H1 (cell line): ENCODE results near the gene TNFSF11. TPM values are rescaled to one million over a fixed set of nuclear protein-coding genes. Genes with fewer than 3 reads are reported as not detected.

ENCODE experiments used
- CTCF ChIA-PET: fragments of 300-600 bp; sonication (Branson Sonifier 250); formaldehyde crosslinking; loops from one replicate; lab custom pipeline; 2021; ENCODE audit not compliant: partially characterized antibody; lab: Charles Lee
- POLR2A ChIA-PET: fragments of 300-600 bp; sonication (Branson Sonifier 250); formaldehyde crosslinking; loops from one replicate; lab custom pipeline; 2021; ENCODE audit warnings: inconsistent platforms; ENCODE audit not compliant: partially characterized antibody; lab: Charles Lee
- DNase-seq, 2 experiments: peaks; one replicate each; pipeline versions ENCODE4 v3.0.0 to v3.0.0-alpha.2; 2010 to 2022; ENCODE audit warnings: low spot score in 2 of 2, low read depth in 1 of 2, mixed read lengths in 1 of 2
- FAIRE-seq: peaks from 2 replicates; lab custom pipeline; 2011; peaks lifted over from hg19 to GRCh38; lab: Jason Lieb, UNC
- H2AFZ ChIP-seq: 2 replicates; pipeline ENCODE4 v1.8.1; 2012; ENCODE audit warnings: low read length, inconsistent platforms
- H2AK5ac ChIP-seq: 2 replicates; pipeline ENCODE4 v1.6.1; 2013; ENCODE audit warnings: low read depth, low read length
- H2BK120ac ChIP-seq: replicated peaks from 2 replicates; pipeline ENCODE3; 2013; ENCODE audit warnings: low read depth, low read length, inconsistent platforms
- H2BK12ac ChIP-seq: 2 replicates; pipeline ENCODE4 v1.6.1; 2013; ENCODE audit warnings: low read depth, low read length
- H2BK15ac ChIP-seq: 2 replicates; pipeline ENCODE4 v1.6.1; 2013; ENCODE audit warnings: low read length
- H2BK20ac ChIP-seq: 2 replicates; pipeline ENCODE4 v1.6.1; 2013; ENCODE audit warnings: low read length
- H2BK5ac ChIP-seq: 2 replicates; pipeline ENCODE4 v1.6.1; 2013; ENCODE audit warnings: low read depth, low read length
- H3K14ac ChIP-seq: 2 replicates; pipeline ENCODE4 v1.6.1; 2013; ENCODE audit warnings: inconsistent platforms; ENCODE audit not compliant: insufficient read length
- H3K18ac ChIP-seq: 2 replicates; pipeline ENCODE4 v1.6.1; 2013; ENCODE audit warnings: low read length; ENCODE audit errors: extremely low read depth
- H3K23ac ChIP-seq: 2 replicates; pipeline ENCODE4 v1.6.1; 2013; ENCODE audit warnings: inconsistent platforms; ENCODE audit not compliant: insufficient read length
- H3K23me2 ChIP-seq: 2 replicates; pipeline ENCODE4 v1.6.1; 2013; ENCODE audit warnings: low read depth, low read length
- H3K27ac ChIP-seq: 2 replicates; pipeline ENCODE4 v1.6.1; 2011; ENCODE audit warnings: low read depth, low read length, inconsistent platforms
- H3K27me3 ChIP-seq, 4 experiments: replicated peaks in 1 of 4; 1 replicate in 1 of 4; 2 replicates in 3 of 4; pipeline versions ENCODE4 v1.6.1 to v1.8.1; 2011 to 2013; ENCODE audit warnings: low read length in 3 of 4, mild to moderate bottlenecking in 3 of 4, inconsistent platforms in 2 of 4, mixed read lengths in 2 of 4, moderate library complexity in 1 of 4; ENCODE audit not compliant: control insufficient read depth in 3 of 4, insufficient read depth in 3 of 4; ENCODE audit errors: extremely low read depth in 1 of 4
- H3K36me3 ChIP-seq, 4 experiments: 2 replicates each; pipeline versions ENCODE4 v1.6.1 to v1.8.1; 2011 to 2013; ENCODE audit warnings: mild to moderate bottlenecking in 4 of 4, low read length in 3 of 4, moderate library complexity in 2 of 4, control low read depth in 1 of 4, inconsistent platforms in 1 of 4; ENCODE audit not compliant: insufficient read depth in 4 of 4, control insufficient read depth in 2 of 4
- H3K4ac ChIP-seq: replicated peaks from 2 replicates; pipeline ENCODE3; 2013; ENCODE audit warnings: low read length, low read depth, mixed read lengths, inconsistent platforms; ENCODE audit not compliant: insufficient read length
- H3K4me1 ChIP-seq, 4 experiments: replicated peaks in 1 of 4; 1 replicate in 1 of 4; 2 replicates in 3 of 4; pipeline versions ENCODE4 v1.6.1 to v1.8.1; 2011 to 2013; ENCODE audit warnings: low read length in 3 of 4, inconsistent platforms in 2 of 4, mixed read lengths in 1 of 4; ENCODE audit not compliant: insufficient read depth in 4 of 4, control insufficient read depth in 3 of 4
- H3K4me2 ChIP-seq, 2 experiments: 2 replicates each; pipeline versions ENCODE4 v1.6.1 to v1.8.1; 2011 to 2013; ENCODE audit warnings: low read depth in 2 of 2, low read length in 2 of 2, control low read depth in 1 of 2, inconsistent platforms in 1 of 2, mild to moderate bottlenecking in 1 of 2; ENCODE audit not compliant: insufficient read depth in 1 of 2
- H3K4me3 ChIP-seq, 4 experiments: fragments of 200-600, 300-600 bp in 1 of 4; sonication (generic), shearing (Covaris generic), sonication (Bioruptor Twin) in 1 of 4; 2 replicates each; pipeline versions ENCODE4 v1.5.1 to v1.8.1; 2011 to 2016; ENCODE audit warnings: low read length in 4 of 4, low read depth in 3 of 4, control low read depth in 2 of 4, inconsistent platforms in 2 of 4, mild to moderate bottlenecking in 2 of 4, mixed read lengths in 1 of 4, moderate library complexity in 1 of 4; ENCODE audit not compliant: insufficient read depth in 2 of 4; ENCODE audit errors: extremely low read depth in 1 of 4
- H3K56ac ChIP-seq: replicated peaks from 2 replicates; pipeline ENCODE3; 2013; ENCODE audit warnings: low read depth, mild to moderate bottlenecking, mixed read lengths, low read length, inconsistent platforms; ENCODE audit not compliant: insufficient read length
- H3K79me1 ChIP-seq: 2 replicates; pipeline ENCODE4 v1.6.1; 2013; ENCODE audit warnings: low read depth, low read length, control low read depth
- H3K79me2 ChIP-seq, 2 experiments: 2 replicates each; pipeline versions ENCODE4 v1.6.1 to v1.8.1; 2012 to 2013; ENCODE audit warnings: low read length in 2 of 2, mild to moderate bottlenecking in 2 of 2, inconsistent platforms in 1 of 2; ENCODE audit not compliant: insufficient read depth in 2 of 2, control insufficient read depth in 1 of 2
- H3K9ac ChIP-seq, 4 experiments: replicated peaks in 1 of 4; 1 replicate in 1 of 4; 2 replicates in 3 of 4; pipeline versions ENCODE4 v1.6.1 to v1.8.1; 2011 to 2013; ENCODE audit warnings: low read depth in 3 of 4, low read length in 3 of 4, control low read depth in 2 of 4, mild to moderate bottlenecking in 2 of 4, moderate library complexity in 2 of 4, inconsistent platforms in 1 of 4; ENCODE audit errors: extremely low read depth in 1 of 4
- H3K9me3 ChIP-seq, 2 experiments: 2 replicates each; pipeline versions ENCODE4 v1.6.1 to v1.8.1; 2012 to 2013; ENCODE audit warnings: mild to moderate bottlenecking in 2 of 2, moderate library complexity in 2 of 2, control low read depth in 1 of 2, inconsistent platforms in 1 of 2, low read depth in 1 of 2, low read length in 1 of 2, mixed read lengths in 1 of 2; ENCODE audit not compliant: insufficient read depth in 2 of 2
- H4K20me1 ChIP-seq, 2 experiments: replicated peaks in 1 of 2; 2 replicates each; pipeline versions ENCODE3 to v1.8.1; 2011 to 2013; ENCODE audit warnings: inconsistent platforms in 2 of 2, low read length in 2 of 2, mild to moderate bottlenecking in 1 of 2; ENCODE audit not compliant: insufficient read depth in 2 of 2, control insufficient read depth in 1 of 2
- H4K5ac ChIP-seq: 2 replicates; pipeline ENCODE4 v1.6.1; 2013; ENCODE audit warnings: low read length, low read depth, mixed read lengths, inconsistent platforms; ENCODE audit not compliant: insufficient read length
- H4K8ac ChIP-seq: 2 replicates; pipeline ENCODE4 v1.8.0; 2013; ENCODE audit warnings: mild to moderate bottlenecking, moderate library complexity, low read length, inconsistent platforms; ENCODE audit not compliant: insufficient read depth; ENCODE audit errors: extremely low read depth
- H4K91ac ChIP-seq: replicated peaks from 2 replicates; pipeline ENCODE3; 2013; ENCODE audit warnings: low read length, mixed read lengths, inconsistent platforms; ENCODE audit not compliant: insufficient read length
- HDAC2 ChIP-seq, 2 experiments: fragments of 300-600 bp in 1 of 2; sonication (generic) in 1 of 2; IDR thresholded peaks; 2 replicates each; pipeline ENCODE4 v1.6.1; 2011 to 2012; ENCODE audit warnings: low read depth in 2 of 2, low read length in 2 of 2, mild to moderate bottlenecking in 2 of 2, moderate library complexity in 2 of 2, borderline replicate concordance in 1 of 2, inconsistent platforms in 1 of 2
- MAFK ChIP-seq: IDR thresholded peaks from 2 replicates; pipeline ENCODE4 v1.6.1; 2012; ENCODE audit warnings: low read depth, mild to moderate bottlenecking, improper control_type of control experiment, low read length
- RAD21 ChIP-seq, 2 experiments: IDR thresholded peaks in 1 of 2; conservative IDR thresholded peaks in 1 of 2; 2 replicates each; pipeline ENCODE4 v1.6.1; 2011; ENCODE audit warnings: low read depth in 2 of 2, low read length in 2 of 2, improper control_type of control experiment in 1 of 2, inconsistent platforms in 1 of 2, mild to moderate bottlenecking in 1 of 2, moderate library complexity in 1 of 2
- TBP ChIP-seq: IDR thresholded peaks from 2 replicates; pipeline ENCODE4 v1.6.1; 2011; ENCODE audit warnings: low read depth, low read length, improper control_type of control experiment
- WGBS, 2 experiments: shearing (Covaris generic) in 1 of 2; methylation state at CpG; one replicate each; pipeline versions ENCODE4 v1.1.6 to v1.1.7; 2013 to 2015; ENCODE audit warnings: low lambda C conversion rate in 2 of 2, mixed read lengths in 2 of 2, inconsistent platforms in 1 of 2, low coverage in 1 of 2, missing lambda C conversion rate in 1 of 2; ENCODE audit not compliant: insufficient replicate concordance in 2 of 2, insufficient coverage in 1 of 2, insufficient read length in 1 of 2; ENCODE audit errors: extremely low coverage in 1 of 2, missing lambda C conversion rate in 1 of 2; 5-methylcytosine and 5-hydroxymethylcytosine counted together
- polyA plus RNA-seq, 7 experiments: library from polyadenylated mRNA; depleted of rRNA in 3 of 7; stranded (reverse) in 5 of 7; unstranded in 2 of 7; fragments of >200 nt in 5 of 7; fragments of 200-250 nt in 2 of 7; gene quantifications; 1 replicate in 5 of 7; 2 replicates in 1 of 7; 4 replicates in 1 of 7; pipeline versions ENCODE4 v1.2.1 to v1.2.3, GENCODE V29; 2011 to 2013; ENCODE audit warnings: missing spikeins in 2 of 7, mixed read lengths in 2 of 7
- total RNA-seq: library from RNA; stranded (reverse); fragmentation: NEBNext Ultra II Directional; extraction: Animal tissue kit (Norgen Biotek cat#: 25700); gene quantifications from 2 replicates; pipeline ENCODE4 v1.2.1, GENCODE V29; 2021

TNFSF11 gene
- total and polyA plus RNA-seq, 2 of the 8 experiments (the other 6 are each of a cell fraction or from before 2014, with no cell fraction given): 9.3 to 12.0 TPM

DNA sequence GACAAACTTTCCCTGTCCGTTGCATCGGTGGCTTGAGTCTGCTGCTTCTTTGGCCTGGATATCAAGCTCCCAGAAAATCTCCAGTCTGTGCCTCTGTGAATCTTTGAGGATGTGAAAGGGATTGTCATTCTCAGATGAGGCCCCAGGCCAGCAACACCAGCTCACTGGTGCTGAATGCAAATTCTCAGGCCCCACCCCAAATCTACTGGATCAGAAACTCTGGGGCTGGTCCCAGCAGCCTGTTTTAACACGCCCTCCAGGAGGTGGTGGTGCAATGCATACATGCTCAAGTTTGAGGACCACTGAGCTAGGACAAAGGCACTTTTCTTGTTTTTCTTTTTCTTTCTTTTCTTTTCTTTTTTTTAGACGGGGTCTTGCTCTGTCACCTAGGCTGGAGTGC lies 23.6 kb downstream of the TNFSF11 start:
- Histone ChIP-seq H3K9ac (no peak overlapping the region), H2AFZ (no peak overlapping the region), H2BK5ac (no peak overlapping the region), H2BK120ac (no peak overlapping the region), H3K79me2 (peaks cover 0 to 21% of the 10 kb centered on the region in 2 experiments; a peak in 2 of 4 replicates), H3K4me1 (peaks cover 3 to 19% (median 14%) of the 10 kb centered on the region in 4 experiments), H3K4me2 (no peak overlapping the region), H2AK5ac (no peak overlapping the region), H3K36me3 (peaks cover 2 to 16% (median 8%) of the 10 kb centered on the region in 4 experiments; a peak in 7 of 8 replicates), H2BK15ac (no peak overlapping the region), H4K5ac (no peak overlapping the region), H4K91ac (no peak overlapping the region), H3K79me1 (no peaks in the 10 kb centered on the region), H3K4ac (no peak overlapping the region), H2BK12ac (no peak overlapping the region), H4K20me1 (no peaks in the 10 kb centered on the region), H3K23ac (no peak overlapping the region), H3K27ac (no peak overlapping the region), H3K14ac (no peak overlapping the region), H3K23me2 (no peaks in the 10 kb centered on the region; the same call in 1 of the 2 replicates), H3K4me3 (no peak overlapping the region), H2BK20ac (no peak overlapping the region), H4K8ac (no peak overlapping the region), H3K18ac (no peak overlapping the region), H3K9me3 (no peaks in the 10 kb centered on the region), H3K56ac (no peak overlapping the region), H3K27me3 (no peaks in the 10 kb centered on the region)
- CTCF ChIA-PET: interaction anchor here (0.7 to 1.3 kb wide), 2 partner anchors 21 to 252 kb away, joined by 3 to 4 read pairs; no protein-coding TSS in a partner anchor
- FAIRE-seq: no peak
- WGBS, 2 experiments: 84% methylated on average over 4 of the region's 4 CpGs; no CpG with 5 or more reads in 1 of the 2 experiments
- POLR2A ChIA-PET: interaction anchor here (1.1 to 1.5 kb wide), 3 partner anchors 12 to 263 kb away, joined by 3 to 7 read pairs (median 5); no protein-coding TSS in a partner anchor
- no peak for DNase-seq
- TF ChIP-seq HDAC2 (IDR thresholded peaks at IDR 0.05; ENCODE audit: borderline replicate concordance in 1 of 2, low read depth in 2 of 2, low read length in 2 of 2): no peak
- no peak for TF ChIP-seq MAFK
- peak in 1 of 2 experiments; percentile 31; a peak in 2 of 4 replicates for TF ChIP-seq RAD21 (IDR thresholded peaks at IDR 0.05 in 1 of 2, conservative IDR thresholded peaks at IDR 0.05 in 1 of 2; ENCODE audit: low read depth in 2 of 2, low read length in 2 of 2)
- TF ChIP-seq TBP: no peak
